Measurements from ENCODE around the gene MTHFD1.

The MTHFD1 gene

DNA sequence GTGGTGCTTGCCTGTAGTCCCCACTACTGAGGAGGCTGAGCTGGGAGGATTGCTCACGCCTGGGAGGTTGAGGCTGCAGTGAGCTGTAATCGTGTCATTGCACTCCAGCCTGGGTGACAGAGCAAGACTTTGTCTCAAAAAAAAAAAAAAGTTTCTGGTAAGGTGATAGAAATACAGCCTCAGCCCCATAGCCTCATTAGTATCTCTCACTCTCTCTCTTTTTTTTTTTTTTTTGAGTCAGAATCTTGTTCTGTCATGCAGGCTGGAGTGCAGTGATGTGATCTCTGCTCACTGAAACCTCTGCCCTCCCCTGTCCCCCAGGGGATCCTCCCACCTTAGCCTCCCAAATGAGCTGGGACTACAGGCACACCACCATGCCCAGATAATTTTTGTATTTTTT lies 19.2 kb downstream of the MTHFD1 start:
- DNase-seq (ENCODE audit: low spot score): no peak

DNA sequence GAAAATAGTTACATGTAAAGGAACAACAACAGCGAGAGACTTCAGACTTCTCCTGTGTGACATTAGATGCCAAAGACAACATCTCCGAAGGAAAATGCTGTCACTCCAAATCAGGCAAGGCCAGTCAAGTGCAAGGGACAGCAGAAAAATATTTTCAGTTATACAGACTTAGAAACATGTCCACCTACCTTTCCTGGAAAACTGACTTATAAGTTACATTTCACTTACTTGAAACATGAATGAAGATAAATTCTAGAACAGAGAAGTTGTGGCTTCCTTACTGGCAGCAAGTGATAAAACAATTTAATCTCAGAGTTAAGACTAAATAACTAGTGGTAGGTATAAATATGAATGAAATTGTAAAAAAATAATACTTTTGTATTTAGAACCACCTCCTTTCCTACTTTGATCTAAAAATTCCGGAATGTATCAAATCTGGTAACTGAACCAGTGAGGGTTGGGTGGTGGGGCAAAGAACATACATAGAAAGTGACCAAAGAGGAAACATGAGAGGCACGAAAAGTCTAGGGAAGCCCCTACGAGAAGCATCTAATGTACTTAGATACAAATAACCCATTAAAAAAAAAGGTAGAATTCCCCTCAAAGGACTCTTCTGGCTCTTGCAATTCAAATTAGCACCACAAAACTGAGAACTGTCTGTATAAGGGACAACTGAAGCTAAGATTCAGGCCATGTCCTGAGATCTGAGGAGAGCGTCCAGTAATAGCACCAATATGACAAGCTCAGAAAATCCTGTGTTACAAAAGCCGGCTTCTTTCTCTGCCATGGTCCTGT lies 21.2 kb downstream of the MTHFD1 start:
- no peak for DNase-seq (ENCODE audit: low spot score)

DNA sequence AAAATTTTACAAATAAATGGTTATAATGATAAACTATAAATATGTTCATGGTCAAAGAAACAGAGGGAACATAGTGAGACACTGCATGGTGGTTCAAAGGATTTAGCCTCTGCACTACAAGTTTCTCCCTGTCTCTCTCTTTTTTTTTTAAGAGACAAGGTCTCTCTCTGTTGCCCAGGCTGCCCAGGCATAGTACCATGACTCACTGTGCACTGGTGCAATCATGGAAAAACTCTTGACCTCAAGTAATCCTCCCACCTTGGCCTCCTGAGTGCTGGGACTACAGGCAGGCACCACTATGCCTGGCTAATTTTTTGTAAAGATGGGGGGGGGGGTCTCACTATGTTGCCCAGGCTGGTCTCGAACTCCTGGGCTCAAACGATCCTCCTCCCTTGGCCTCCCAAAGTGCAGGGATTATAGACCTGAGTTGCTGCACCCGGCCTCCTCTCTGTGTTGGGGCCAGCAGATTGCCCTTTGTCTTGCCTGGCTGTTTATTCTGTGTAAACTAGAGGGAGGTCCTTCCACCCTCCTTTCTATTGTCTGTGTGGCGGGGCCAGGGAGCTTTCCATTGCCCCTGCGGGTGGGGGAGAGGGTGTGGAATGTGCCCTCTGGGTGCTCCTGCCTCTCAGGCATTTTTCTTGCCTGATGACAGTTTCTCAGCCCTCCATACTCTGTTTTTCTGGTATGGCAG lies 22.1 kb downstream of the MTHFD1 start:
- DNase-seq (ENCODE audit: low spot score): no peak

DNA sequence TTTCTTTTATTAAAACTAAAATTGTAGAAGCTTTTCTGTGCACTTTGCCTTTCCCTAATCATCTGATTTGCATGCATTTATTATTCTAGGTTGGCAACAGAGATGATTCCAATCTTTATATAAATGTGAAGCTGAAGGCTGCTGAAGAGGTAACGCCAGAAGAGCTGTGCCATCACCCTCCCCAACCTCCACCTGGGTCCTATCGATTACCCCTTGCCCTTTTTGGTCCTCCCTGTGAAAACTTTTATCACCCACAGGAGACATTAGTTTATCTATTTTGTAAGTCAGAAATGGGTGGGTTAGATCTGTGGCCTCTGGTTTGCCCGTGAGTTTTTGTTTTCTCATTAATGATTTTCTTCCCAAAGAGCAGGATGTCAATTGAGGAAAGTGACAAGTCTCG lies 22.8 kb downstream of the MTHFD1 start:
- no peak for DNase-seq (ENCODE audit: low spot score)

DNA sequence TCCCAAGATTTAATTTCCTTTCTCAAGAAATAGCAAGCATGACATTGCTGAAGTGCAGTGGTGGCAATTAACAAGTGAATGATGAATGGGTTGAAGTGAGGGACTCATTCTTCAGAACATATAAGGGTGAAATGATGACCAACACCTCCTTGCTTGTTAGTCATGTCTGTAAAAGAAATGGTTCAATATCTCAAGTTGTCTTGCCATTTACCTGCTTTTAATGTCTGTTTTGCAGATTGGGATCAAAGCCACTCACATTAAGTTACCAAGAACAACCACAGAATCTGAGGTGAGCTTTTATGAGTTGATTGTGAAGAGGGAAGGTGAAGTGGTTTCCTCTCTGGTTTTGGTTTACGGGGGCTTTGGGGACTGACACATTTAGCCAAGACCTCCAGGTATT lies 24.1 kb downstream of the MTHFD1 start:
- no peak for DNase-seq (ENCODE audit: low spot score)

DNA sequence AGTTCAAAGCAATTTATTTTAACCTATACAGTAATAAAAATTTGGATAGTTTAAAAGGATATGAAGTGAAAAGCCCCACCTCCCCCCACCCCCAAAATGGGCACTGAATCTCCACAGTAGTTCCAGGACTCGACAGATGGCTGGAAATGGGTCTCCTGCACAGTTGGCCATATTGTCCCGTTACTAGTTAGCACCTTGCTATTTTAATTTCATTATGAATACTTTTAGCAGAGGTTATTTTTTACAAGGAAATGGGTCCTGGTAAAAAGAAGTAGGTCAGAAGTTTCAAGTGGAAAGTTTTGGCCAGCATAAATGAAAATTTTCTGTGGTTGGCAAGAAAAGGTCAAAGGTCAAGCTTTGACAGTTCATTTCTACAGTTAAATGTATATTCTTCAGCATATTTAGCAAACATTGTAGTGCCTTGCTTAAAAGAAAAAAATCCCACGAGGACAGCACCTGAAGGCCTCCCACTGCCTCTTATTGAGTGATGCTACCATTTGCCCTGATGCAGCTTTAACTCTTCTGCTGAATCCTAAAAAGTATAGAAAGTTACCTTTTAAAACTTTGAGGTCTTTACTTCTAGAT lies 28.3 kb downstream of the MTHFD1 start:
- DNase-seq (ENCODE audit: low spot score): no peak

DNA sequence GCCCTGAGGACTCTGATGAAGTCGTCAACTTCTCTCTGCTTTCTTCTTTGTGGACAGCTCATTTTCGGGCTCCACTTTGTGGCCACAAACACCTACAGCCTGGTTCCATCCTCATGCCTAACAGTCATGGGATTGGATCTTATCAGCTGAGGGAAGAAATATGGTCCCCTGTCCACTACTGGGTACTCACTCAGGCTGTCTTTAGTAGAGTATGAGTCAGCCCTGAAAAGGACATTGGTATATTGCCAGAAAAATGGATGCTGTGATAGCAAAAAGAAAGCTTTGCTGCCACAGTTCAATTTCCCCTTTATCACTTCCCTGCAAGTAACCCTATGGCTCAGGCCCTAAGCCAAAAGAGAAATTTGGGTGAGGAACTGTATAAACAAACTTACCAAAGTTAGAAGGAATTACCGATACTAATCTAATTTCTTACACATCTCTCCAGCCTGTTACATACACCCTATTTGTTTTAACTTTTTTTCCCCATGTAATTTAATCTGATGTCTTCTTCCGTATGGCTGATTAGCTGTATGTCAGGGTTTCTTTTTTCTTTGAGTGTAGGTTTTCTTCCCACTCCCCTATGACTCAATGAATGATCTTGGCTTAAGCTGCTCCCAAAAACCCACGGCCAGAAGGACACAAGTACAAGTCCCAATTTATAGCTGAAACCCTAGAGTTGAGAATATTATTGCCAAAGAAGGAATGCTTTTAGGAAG lies 29.1 kb downstream of the MTHFD1 start:
- peak; percentile 35 for DNase-seq (ENCODE audit: low spot score)

DNA sequence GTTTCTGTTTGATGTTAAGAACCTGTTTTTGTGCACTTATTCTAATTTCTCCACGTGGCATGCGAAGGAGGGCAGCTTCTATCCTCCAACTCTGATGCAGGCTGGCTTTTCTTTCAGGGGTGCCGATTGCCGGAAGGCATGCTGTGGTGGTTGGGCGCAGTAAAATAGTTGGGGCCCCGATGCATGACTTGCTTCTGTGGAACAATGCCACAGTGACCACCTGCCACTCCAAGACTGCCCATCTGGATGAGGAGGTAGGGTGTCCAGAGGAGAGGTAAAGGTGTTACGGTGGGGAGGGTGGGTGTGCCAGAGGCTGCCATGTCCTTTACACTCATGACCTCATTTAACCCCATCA lies 29.6 kb downstream of the MTHFD1 start:
- no peak for DNase-seq (ENCODE audit: low spot score)

DNA sequence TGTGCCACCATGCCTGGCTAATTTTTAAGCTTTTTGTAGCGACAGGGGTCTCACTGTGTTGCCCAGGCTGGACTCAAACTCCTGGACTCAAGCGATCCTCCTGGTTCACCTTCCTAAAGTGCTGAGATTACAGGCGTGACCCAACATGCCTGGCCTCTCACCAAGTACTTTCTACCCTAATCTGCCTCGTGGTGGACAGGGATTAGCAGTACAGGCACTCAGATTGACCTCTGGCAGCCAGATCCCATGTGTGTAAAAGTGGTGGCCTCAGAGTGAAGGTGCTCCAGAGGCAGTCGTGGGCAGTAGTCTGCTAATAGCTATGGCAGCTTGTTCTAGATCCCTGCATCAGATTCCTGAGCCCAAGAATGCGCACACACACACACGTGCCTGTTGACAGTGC lies 30.9 kb downstream of the MTHFD1 start:
- DNase-seq (ENCODE audit: low spot score): no peak

DNA sequence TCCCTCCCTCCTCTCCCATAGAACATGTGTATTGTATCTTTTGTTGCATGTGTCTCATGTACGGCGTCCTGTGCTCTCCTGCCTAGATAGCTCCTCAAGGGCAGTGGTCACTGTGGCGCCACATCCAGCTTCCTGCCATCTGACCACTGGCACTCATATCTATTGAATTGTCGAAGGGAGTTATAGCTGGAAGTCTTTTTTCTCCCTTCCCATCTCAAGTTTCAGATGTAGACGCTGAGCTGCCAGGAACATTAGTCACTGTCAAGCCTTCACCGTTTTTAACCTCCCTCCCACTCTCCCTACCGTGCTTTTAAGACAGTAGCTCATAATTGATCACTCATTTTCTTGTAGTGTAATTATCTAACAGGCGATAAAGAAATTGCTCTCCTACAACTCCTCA lies 33.0 kb downstream of the MTHFD1 start:
- peak; percentile 45 for DNase-seq (ENCODE audit: low spot score)

DNA sequence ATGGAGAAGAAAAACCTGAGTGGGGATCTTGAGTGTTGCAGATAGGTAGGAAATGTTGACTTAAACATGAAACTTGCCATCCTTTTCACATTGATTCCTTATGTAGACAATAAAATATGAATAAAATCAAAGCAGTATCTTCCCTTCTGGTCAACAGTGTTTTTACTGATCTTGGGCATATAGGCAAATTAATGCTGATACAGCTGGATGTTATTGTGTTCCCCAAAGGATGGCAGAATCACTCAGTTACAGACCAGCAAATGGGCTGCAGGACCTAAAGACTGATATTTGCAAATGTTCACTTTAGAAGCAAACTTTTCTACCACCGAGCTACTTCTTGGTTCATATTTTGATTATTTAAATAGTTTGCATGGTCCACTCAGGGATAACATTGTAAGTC lies 33.9 kb downstream of the MTHFD1 start:
- DNase-seq (ENCODE audit: low spot score): no peak

DNA sequence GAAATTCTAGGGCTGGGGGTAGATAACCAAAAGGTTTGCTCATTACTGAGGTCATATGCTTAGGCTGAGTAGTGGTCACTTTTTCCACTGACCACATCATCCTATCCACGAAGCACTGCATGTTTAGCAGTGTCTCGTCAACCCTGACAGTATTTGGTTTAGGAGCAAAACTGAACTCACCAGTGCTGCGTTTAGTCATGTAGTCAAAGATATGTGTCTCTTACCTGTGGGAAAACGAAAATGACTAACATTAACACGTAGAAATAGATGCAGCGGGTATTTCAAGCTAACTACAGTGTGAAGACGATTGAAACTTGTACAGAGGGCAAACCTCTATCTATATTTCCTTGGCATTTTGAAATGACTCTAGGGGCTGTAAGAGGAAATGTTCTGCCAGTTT lies 34.6 kb downstream of the MTHFD1 start:
- DNase-seq (ENCODE audit: low spot score): no peak

DNA sequence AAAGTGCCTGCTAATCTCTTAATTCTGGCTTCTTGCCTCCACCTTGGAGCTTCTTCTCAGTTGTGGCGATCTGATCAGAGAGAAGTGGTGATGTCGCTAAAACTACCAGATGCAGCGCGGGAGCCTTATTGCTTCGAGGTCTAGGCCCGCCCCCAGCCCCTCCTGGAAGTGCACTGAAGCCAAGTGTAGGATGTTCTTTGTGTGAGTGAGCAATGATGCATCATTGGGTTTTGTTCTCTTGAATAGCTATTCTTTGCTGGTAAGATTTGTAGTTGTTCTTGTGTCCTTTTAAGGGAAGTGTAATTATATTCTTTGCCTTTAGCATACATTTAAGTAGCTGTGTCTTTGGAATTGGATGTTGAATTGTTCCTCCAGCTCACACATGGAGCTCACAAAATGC lies 35.8 kb downstream of the MTHFD1 start:
- no peak for DNase-seq (ENCODE audit: low spot score)

DNA sequence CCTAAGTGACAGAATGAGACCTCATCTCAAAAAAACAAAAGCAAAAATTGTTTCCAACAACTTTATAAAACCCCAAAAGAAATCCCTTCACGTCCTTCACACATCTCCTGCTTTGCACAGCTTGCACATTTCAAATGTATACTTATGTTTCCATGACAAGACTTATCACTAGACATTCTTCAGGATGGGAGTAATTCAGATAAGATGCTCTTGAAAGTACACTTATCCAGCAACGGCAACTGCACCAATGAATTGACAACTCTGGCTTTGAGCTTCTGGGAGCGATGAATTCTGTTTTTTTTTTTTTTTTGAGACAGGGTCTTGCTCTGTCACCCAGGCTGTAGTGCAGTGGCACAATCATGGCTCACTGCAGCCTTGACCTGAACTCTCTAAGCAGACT lies 46.4 kb downstream of the MTHFD1 start:
- DNase-seq (ENCODE audit: low spot score): no peak

DNA sequence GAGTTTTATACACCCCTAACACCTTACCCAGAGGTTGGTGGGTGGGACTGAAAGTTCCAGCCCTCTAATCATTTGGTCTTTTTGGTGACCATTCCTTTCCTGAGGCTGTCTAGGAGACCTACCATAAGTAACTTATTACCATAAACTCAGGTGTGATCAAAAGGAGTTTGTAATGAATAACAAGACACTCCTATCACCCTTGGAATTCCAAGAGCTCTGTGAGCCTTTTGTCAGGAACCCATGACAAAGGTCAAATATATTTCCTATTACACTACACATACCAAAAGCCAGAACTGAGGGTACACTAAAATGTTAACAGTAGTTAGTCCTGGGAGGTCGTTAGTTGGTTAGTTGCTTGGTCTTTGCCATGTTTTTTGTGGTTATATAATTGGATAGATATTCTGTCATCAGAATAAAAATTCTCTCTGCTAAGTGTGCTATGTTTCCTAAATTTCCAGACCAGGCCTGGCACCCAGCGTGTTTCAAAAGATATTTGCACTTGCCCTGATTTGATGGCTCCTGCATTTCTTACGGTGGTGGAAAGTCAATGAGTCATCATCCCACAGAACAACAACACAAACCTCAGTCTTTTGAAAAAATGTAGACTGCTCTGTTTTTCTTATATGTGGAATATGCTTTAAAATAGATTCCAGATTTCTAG lies 50.2 kb downstream of the MTHFD1 start:
- peak; percentile 64 for DNase-seq (ENCODE audit: low spot score)

DNA sequence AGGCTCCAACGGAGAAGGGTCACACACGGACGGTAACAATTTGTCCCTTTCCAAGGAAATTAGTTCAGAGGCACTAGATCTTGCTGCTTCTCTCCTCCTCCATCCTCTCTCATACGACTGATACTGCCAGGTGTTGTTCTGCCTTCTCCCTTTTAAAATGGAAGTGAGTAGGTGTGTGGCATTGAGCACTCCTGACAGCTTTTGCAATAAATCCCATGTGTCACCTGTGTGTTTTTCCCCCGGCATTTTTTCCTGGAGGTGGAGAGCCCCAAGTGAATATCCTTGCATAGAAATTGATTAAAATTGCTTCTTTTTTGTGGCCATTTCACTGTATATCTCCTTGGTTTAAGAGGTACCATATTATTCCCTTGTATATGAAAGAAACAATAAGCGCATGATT lies 51.0 kb downstream of the MTHFD1 start:
- DNase-seq (ENCODE audit: low spot score): no peak

DNA sequence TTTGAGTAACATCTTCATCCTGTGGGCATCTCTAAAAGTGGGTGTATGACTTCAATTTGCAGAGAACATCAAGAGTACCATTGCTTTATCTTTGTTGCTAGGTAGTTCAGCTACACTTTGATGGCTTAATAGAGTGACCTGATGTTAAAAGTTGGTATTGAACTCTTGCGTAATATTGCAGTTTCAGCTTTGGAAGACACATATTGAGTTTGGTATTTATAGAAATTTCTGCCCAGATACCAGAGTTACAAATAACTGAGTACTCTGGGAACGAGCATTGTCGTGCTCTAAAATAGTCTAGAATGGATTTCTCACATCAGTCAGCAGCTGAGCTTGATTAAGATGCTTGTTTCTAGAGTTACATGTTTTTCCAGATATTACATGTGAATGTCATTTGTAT lies 52.3 kb downstream of the MTHFD1 start:
- DNase-seq (ENCODE audit: low spot score): peak; percentile 6

DNA sequence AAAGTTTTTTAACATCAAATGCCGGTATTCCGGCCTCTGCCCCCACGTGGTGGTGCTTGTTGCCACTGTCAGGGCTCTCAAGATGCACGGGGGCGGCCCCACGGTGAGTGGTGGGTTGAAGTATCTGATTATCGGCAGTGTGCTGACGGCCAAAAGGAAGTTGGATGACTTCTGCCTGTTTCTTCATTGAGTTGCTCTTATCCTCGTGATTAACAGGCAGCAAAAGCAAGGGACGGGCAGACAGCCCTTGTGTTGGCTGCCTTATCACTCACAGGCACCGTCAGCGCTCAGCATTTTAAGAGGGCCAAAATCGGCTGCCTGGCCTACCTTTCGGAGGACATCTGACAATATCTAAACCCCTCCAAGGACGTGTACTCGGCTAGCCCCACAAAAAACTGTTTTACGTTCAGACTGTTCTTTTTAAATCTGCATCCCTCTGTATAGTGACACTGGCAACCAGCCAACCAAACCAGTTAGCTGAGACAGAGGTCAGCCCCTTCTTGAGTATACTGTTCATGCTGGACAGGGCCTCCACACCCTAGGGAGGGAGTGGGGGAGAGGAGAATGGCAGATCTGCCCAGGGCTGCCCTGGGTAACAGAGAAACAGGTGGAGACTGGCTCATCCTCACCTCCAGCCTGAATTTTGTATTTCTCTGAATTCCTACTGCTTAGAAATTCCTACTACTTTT lies 54.3 kb downstream of the MTHFD1 start:
- DNase-seq (ENCODE audit: low spot score): no peak

DNA sequence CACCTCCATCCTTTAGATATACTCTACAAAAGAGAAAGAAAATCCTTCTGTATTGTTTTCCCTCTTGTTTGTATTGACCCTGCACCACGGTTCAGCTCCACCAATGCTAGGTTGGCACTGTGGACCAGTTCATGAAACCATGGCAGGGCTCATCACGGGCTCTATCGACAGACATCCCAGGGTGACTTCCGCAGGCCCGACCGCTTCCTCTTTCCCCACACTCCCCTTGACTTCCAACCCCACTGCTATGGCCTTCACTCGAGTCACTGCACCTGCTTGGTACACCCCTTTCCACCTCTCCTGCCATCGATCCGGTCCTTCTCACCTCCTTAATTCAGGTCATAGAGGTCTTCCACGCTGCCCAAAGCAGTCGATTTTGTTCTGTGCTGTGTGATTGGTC lies 56.0 kb downstream of the MTHFD1 start:
- no peak for DNase-seq (ENCODE audit: low spot score)

DNA sequence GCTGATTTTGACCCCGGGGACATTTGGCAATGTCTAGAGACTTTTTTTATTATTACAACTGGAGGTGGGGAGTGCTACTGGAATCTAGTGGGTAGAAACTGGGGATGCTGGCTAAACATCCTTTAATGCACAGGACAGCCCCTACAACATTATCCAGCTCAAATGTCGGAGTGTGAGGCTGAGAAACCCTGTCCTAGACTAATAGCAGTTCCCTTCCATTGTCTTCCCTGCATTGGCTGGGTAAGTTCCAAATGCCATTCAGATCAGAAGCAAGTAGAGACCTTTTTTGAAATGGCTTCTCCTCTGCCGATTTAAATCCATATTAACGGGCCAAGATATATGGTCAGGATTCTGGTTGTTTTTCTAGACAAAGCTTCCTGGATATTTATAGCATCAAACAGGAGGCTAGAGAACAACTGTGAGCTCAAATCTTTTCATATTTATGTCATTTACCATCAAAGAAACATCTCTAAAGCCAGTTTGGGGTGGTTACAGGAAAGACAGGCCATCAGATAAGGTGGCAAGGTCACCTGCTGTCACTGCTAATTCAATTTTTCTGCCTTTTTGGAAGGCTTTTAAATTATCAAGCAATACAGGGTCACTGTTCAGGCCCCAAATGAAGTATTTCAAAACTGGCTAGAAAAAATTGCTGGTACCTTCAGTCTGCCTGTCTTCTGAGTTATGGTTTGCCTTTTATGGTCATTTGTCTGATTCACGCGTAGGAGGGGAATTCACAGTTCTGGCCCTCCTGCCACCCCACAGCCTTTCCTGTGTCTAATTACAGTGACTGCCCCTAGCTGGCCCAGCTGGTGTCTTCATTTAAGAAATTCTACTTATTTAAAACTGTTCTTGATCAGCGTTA lies 57.1 kb downstream of the MTHFD1 start:
- DNase-seq (ENCODE audit: low spot score): peak; percentile 35

Data from AG08396 (cell line).